HG03045 (cell line): ENCODE measurements around the gene CBR3.
"Not testable (repeated sequence)": the region's sequence is repeated elsewhere in the genome, so short reads cannot be mapped to it uniquely, and the experiment has no call there.

ENCODE experiments used
- ATAC-seq: cut with Tn5 transposase; IDR thresholded peaks from one replicate; pipeline ENCODE4 v1.9.1; 2021; ENCODE audit warnings: mild to moderate bottlenecking, moderate library complexity; ENCODE audit not compliant: unreplicated experiment

Gene CBR3

GRCh38 chr21:36134803-36135390 lies at the start of gene CBR3:
Gene CBR3 (plus strand): TSS chr21:36135079. CDS start chr21:36135193, 114 bp downstream.
- ATAC-seq, result no peak

GRCh38 chr21:36087362-36088138 lies 47.3 kb upstream of the CBR3 start:
- ATAC-seq, result no peak

- no peak for ATAC-seq
These were observed 44.9 kb upstream of the CBR3 start for GRCh38 chr21:36089946-36090345.

- ATAC-seq, result no peak
These were observed 42.2 kb upstream of the CBR3 start for GRCh38 chr21:36092681-36093080.

GRCh38 chr21:36093512-36093911 lies 41.4 kb upstream of the CBR3 start:
- ATAC-seq, result no peak

GRCh38 chr21:36096398-36097290 lies 38.2 kb upstream of the CBR3 start:
- no peak for ATAC-seq

GRCh38 chr21:36097427-36098181 lies 37.3 kb upstream of the CBR3 start:
- ATAC-seq, result no peak

GRCh38 chr21:36098182-36098532 lies 36.7 kb upstream of the CBR3 start:
- no peak for ATAC-seq

- ATAC-seq, result no peak
These were observed 35.9 kb upstream of the CBR3 start for GRCh38 chr21:36099000-36099399.

GRCh38 chr21:36099695-36100211 lies 35.1 kb upstream of the CBR3 start:
- not testable (repeated sequence) for ATAC-seq

GRCh38 chr21:36100971-36101641 lies 33.8 kb upstream of the CBR3 start:
- no peak for ATAC-seq

- no peak for ATAC-seq
These were observed 31.4 kb upstream of the CBR3 start for GRCh38 chr21:36103434-36103833.

GRCh38 chr21:36104317-36105300 lies 30.3 kb upstream of the CBR3 start:
- no peak for ATAC-seq

- no peak for ATAC-seq
These were observed 29.5 kb upstream of the CBR3 start for GRCh38 chr21:36105327-36105842.

GRCh38 chr21:36109868-36110267 lies 25.0 kb upstream of the CBR3 start:
- ATAC-seq, result no peak

GRCh38 chr21:36111238-36111637 lies 23.6 kb upstream of the CBR3 start:
- ATAC-seq, result no peak

GRCh38 chr21:36113647-36114428 lies 21.0 kb upstream of the CBR3 start:
- ATAC-seq, result no peak

GRCh38 chr21:36115138-36115730 lies 19.6 kb upstream of the CBR3 start:
- no peak for ATAC-seq
